Epithelial cell of esophagus (primary cell): Measurements from ENCODE around the gene MPRIP.
"Not testable (repeated sequence)": the region's sequence is repeated elsewhere in the genome, so short reads cannot be mapped to it uniquely, and the experiment has no call there.

Experiments used
- DNase-seq: peaks from one replicate; pipeline ENCODE4 v3.0.0; 2010; ENCODE audit warnings: low read depth
- H3K4me3 ChIP-seq: 2 replicates; pipeline ENCODE4 v1.5.1; 2011; ENCODE audit warnings: mild to moderate bottlenecking, low read length, control low read depth
- CTCF ChIP-seq: IDR thresholded peaks from 2 replicates; pipeline ENCODE4 v1.5.1; 2011; ENCODE audit warnings: low read depth, mild to moderate bottlenecking, low read length, control low read depth, inconsistent platforms; ENCODE audit not compliant: insufficient read depth; ENCODE audit errors: missing control alignments

The MPRIP gene

GRCh38 chr17:17131839-17132238 lies 89.6 kb downstream of the MPRIP start:
- no peak for TF ChIP-seq CTCF
- DNase-seq: no peak
- H3K4me3 ChIP-seq: no peak overlapping the region

- H3K4me3 ChIP-seq: no peak overlapping the region
- DNase-seq: no peak
- no peak for TF ChIP-seq CTCF
These were observed 90.5 kb downstream of the MPRIP start for GRCh38 chr17:17132746-17133145.

- H3K4me3 ChIP-seq: no peak overlapping the region
- DNase-seq: no peak
- TF ChIP-seq CTCF: no peak
These were observed 92.0 kb downstream of the MPRIP start for GRCh38 chr17:17134051-17134956.

GRCh38 chr17:17134957-17135333 lies 92.7 kb downstream of the MPRIP start:
- no peak overlapping the region for H3K4me3 ChIP-seq
- DNase-seq: no peak
- no peak for TF ChIP-seq CTCF

GRCh38 chr17:17136221-17136620 lies 94.0 kb downstream of the MPRIP start:
- not testable (repeated sequence) for H3K4me3 ChIP-seq, DNase-seq

GRCh38 chr17:17137731-17138585 lies 95.7 kb downstream of the MPRIP start:
- no peak for DNase-seq
- TF ChIP-seq CTCF: no peak
- H3K4me3 ChIP-seq: no peak overlapping the region

GRCh38 chr17:17139972-17140589 lies 97.8 kb downstream of the MPRIP start:
- TF ChIP-seq CTCF: no peak
- no peak for DNase-seq
- H3K4me3 ChIP-seq: no peak overlapping the region
